ENCODE measurements around the gene GAL3ST2.
"Not testable (repeated sequence)": the region's sequence is repeated elsewhere in the genome, so short reads cannot be mapped to it uniquely, and the experiment has no call there.

The GAL3ST2 gene

DNA sequence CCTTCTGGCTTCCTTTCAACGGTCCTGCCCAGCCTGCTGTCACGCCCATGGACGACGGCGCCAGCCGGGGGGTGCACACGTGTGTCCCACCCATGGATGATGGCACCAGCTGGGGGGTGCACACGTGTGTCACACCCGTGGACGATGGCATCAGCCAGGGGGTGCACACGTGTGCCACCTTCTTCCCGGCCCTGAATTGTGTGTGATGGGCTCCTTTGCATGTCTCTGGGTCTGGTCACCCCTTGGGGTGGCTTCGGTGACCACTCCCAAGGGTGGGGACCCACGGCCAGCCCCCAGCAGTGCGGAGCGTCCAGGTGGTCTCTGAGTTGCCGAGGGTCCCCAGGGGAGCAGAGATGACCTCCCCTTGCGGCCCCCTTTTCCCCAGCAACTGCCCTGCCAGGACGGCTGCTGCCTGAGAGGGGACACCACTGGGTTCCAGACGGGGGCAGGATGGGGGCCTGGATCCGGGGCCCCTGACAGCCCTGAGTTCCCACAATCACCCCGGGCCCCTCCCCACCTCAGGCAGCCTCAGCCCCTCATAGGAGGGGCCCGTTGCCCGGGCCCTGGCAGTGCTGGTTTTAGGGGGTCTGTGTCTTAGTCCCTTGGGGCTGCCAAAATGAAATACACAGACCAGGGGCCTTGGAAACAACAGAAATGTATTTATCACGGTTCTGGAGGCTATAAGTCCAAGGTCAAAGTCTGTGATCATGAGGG, 41.8 kb downstream of the GAL3ST2 start:
- no peak overlapping the region for H3K27ac ChIP-seq (ENCODE audit: low read depth, low read length, severe bottlenecking)
- 92 to 95% methylated on average over 17 to 21 of the region's 25 CpGs for WGBS, 2 experiments (ENCODE audit: insufficient coverage in 2 of 2)
- H3K9me3 ChIP-seq (ENCODE audit: control insufficient read depth, low read length): peaks cover 6% of the 10 kb centered on the region
- no peaks in the 10 kb centered on the region for H3K36me3 ChIP-seq (ENCODE audit: control insufficient read depth, insufficient read depth, low read length)
- no peak overlapping the region for H3K4me3 ChIP-seq (ENCODE audit: extremely low read depth, insufficient read depth, low read length, poor library complexity, severe bottlenecking)
- H3K4me1 ChIP-seq (ENCODE audit: control insufficient read depth, insufficient read depth, low read length, poor library complexity, severe bottlenecking): no peaks in the 10 kb centered on the region

GRCh38 chr2:241818943-241819270, 42.3 kb downstream of the GAL3ST2 start:
- H3K9me3 ChIP-seq (ENCODE audit: control insufficient read depth, low read length): peaks cover 6% of the 10 kb centered on the region
- H3K4me3 ChIP-seq (ENCODE audit: extremely low read depth, insufficient read depth, low read length, poor library complexity, severe bottlenecking): no peak overlapping the region
- 92% methylated on average over 10 of the region's 10 CpGs for WGBS, 2 experiments (ENCODE audit: insufficient coverage in 2 of 2)
- H3K36me3 ChIP-seq (ENCODE audit: control insufficient read depth, insufficient read depth, low read length): no peaks in the 10 kb centered on the region
- no peaks in the 10 kb centered on the region for H3K4me1 ChIP-seq (ENCODE audit: control insufficient read depth, insufficient read depth, low read length, poor library complexity, severe bottlenecking)
- no peak overlapping the region for H3K27ac ChIP-seq (ENCODE audit: low read depth, low read length, severe bottlenecking)

DNA sequence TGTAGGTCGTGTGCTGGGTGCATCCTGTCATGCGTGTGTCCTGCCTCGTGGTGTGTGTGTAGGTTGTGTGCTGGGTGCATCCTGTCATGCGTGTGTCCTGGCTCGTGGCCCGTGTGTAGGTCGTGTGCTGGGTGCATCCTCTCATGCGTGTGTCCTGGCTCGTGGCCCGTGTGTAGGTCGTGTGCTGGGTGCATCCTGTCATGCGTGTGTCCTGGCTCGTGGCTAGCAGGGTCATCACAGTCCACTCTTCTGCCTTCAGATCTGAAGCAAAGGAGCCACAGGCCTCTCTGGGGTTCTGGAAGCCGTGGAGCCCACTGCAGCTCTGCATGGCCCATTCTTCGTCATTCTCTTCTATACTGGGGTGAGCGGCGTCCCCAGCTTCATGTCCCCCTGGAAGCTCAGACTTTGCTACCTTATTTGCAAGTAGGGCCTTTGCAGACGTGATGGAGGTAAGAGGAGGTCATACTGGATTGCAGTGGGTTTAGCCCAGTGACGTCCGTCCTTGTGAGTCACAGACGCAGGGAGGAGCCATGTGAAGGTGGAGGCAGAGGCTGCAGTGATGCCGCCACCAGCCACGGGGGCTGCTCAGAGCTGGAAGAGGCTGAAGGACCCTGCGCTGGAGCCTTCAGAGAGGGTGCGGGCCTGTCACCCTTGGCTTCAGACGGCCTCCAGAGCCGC, 43.5 kb downstream of the GAL3ST2 start:
- not testable (repeated sequence) for H3K27ac ChIP-seq (ENCODE audit: low read depth, low read length, severe bottlenecking); H3K36me3 ChIP-seq (ENCODE audit: control insufficient read depth, insufficient read depth, low read length); H3K4me3 ChIP-seq (ENCODE audit: extremely low read depth, insufficient read depth, low read length, poor library complexity, severe bottlenecking); H3K9me3 ChIP-seq (ENCODE audit: control insufficient read depth, low read length); H3K4me1 ChIP-seq (ENCODE audit: control insufficient read depth, insufficient read depth, low read length, poor library complexity, severe bottlenecking)
- WGBS, 2 experiments (ENCODE audit: insufficient coverage in 2 of 2): 89 to 93% methylated on average over 18 to 21 of the region's 27 CpGs

GRCh38 chr2:241820625-241821384, 44.2 kb downstream of the GAL3ST2 start:
- Histone ChIP-seq H3K36me3 (ENCODE audit: control insufficient read depth, insufficient read depth, low read length) (no peaks in the 10 kb centered on the region), H3K4me3 (ENCODE audit: extremely low read depth, insufficient read depth, low read length, poor library complexity, severe bottlenecking) (no peak overlapping the region), H3K9me3 (ENCODE audit: control insufficient read depth, low read length) (peaks cover 6% of the 10 kb centered on the region), H3K4me1 (ENCODE audit: control insufficient read depth, insufficient read depth, low read length, poor library complexity, severe bottlenecking) (no peaks in the 10 kb centered on the region), H3K27ac (ENCODE audit: low read depth, low read length, severe bottlenecking) (no peak overlapping the region)
- 89 to 92% methylated on average over 23 to 25 of the region's 31 CpGs for WGBS, 2 experiments (ENCODE audit: insufficient coverage in 2 of 2)

DNA sequence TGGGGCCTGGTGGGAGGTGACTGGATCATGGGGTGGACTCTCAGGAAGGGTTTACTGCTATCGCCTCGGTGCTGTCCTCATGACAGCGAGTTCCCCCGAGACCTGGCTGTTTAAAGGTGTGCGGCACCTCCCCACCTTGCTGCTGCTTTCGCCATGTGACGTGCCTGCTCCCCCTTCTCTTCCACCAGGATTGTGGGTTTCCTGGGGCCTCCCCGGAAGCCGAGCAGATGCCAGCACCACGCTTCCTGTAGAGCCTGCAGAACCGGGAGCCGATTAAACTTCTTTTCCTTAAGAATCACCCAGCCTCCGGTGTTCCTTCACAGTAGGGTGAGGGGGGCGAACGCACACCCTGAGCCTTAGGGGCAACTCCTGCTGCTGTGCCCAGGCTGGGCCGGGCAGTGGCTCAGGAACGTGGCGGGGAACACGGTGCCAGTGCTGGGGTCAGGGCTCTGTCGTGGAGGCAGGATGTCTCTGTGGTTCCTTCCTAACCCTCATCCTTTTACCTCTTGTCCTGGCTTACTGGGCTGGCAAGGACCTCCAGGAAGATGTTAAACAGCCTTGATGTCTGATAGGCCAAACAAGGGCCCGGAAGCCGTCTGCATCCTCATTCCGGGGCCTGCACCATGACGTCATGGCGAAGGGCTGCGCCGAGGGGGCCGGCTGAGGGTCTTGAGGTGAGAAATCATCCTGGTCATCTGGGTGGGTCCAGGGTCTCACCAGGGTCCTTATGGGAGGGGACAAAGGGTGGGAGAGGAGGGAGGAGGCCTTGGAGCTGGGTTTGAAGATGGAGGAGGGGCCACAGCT, 45.0 kb downstream of the GAL3ST2 start:
- Histone ChIP-seq H3K36me3 (ENCODE audit: control insufficient read depth, insufficient read depth, low read length) (no peaks in the 10 kb centered on the region), H3K9me3 (ENCODE audit: control insufficient read depth, low read length) (peaks cover 9% of the 10 kb centered on the region), H3K4me3 (ENCODE audit: extremely low read depth, insufficient read depth, low read length, poor library complexity, severe bottlenecking) (no peak overlapping the region), H3K27ac (ENCODE audit: low read depth, low read length, severe bottlenecking) (no peak overlapping the region), H3K4me1 (ENCODE audit: control insufficient read depth, insufficient read depth, low read length, poor library complexity, severe bottlenecking) (no peaks in the 10 kb centered on the region)
- 90 to 92% methylated on average over 20 to 27 of the region's 28 CpGs for WGBS, 2 experiments (ENCODE audit: insufficient coverage in 2 of 2)

DNA sequence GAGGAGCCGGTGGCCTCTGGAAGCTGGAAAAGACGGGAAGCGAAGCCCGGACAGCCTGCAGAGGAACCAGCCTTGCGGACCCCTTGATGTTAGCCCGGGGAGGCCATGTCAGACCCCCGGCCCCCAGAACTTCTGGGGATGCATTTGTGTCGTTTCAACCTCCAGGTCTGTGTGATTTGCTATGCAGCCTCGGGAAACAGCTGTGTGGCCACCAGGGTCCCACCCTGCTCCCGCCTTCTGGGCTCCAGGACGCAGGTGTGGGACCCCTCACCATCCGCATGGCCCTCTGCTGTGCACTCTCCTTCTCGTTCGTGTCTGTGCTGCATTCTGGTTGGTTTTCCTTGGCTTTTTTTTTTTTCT, 45.6 kb downstream of the GAL3ST2 start:
- no peak overlapping the region for H3K27ac ChIP-seq (ENCODE audit: low read depth, low read length, severe bottlenecking)
- peaks cover 15% of the 10 kb centered on the region for H3K9me3 ChIP-seq (ENCODE audit: control insufficient read depth, low read length)
- WGBS, 2 experiments (ENCODE audit: insufficient coverage in 2 of 2): 90 to 92% methylated on average over 14 of the region's 14 CpGs
- H3K36me3 ChIP-seq (ENCODE audit: control insufficient read depth, insufficient read depth, low read length): no peaks in the 10 kb centered on the region
- H3K4me1 ChIP-seq (ENCODE audit: control insufficient read depth, insufficient read depth, low read length, poor library complexity, severe bottlenecking): no peaks in the 10 kb centered on the region
- no peak overlapping the region for H3K4me3 ChIP-seq (ENCODE audit: extremely low read depth, insufficient read depth, low read length, poor library complexity, severe bottlenecking)

- not testable (repeated sequence) for H3K27ac ChIP-seq (ENCODE audit: low read depth, low read length, severe bottlenecking)
- WGBS, 2 experiments (ENCODE audit: insufficient coverage in 2 of 2): 91% methylated on average over 41 to 45 of the region's 45 CpGs
These were observed 47.2 kb downstream of the GAL3ST2 start for GRCh38 chr2:241823531-241824437.

DNA sequence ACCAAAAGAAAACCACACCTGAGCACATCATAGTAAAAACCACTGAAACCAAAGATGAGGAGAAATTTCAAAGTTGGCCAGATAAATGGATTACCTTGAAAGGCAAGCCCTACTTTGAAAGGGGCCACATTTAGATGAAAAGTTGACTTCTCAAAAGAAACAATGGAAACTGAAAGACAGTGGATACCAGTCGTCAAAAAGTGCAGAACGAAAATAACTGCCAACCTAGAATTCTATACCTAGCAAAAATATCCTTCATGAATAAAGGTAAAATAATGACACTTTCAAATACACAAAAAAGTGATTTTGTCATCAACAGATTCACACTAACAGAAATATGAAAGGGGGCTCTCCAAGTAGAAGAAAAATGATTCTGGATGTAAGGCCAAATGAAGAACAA, 50.8 kb downstream of the GAL3ST2 start:
- no CpG with 5 or more reads among the region's 2 CpGs for WGBS, 2 experiments (ENCODE audit: insufficient coverage in 2 of 2)
- Histone ChIP-seq H3K27ac (ENCODE audit: low read depth, low read length, severe bottlenecking) (no peak overlapping the region), H3K4me3 (ENCODE audit: extremely low read depth, insufficient read depth, low read length, poor library complexity, severe bottlenecking) (no peak overlapping the region), H3K9me3 (ENCODE audit: control insufficient read depth, low read length) (peaks cover 17% of the 10 kb centered on the region), H3K4me1 (ENCODE audit: control insufficient read depth, insufficient read depth, low read length, poor library complexity, severe bottlenecking) (no peaks in the 10 kb centered on the region), H3K36me3 (ENCODE audit: control insufficient read depth, insufficient read depth, low read length) (no peaks in the 10 kb centered on the region)

More at GRCh38 chr2:241823531-241824437, 47.2 kb downstream of the GAL3ST2 start:
- peaks cover 19% of the 10 kb centered on the region for H3K9me3 ChIP-seq (ENCODE audit: control insufficient read depth, low read length)
- H3K4me3 ChIP-seq (ENCODE audit: extremely low read depth, insufficient read depth, low read length, poor library complexity, severe bottlenecking); H3K36me3 ChIP-seq (ENCODE audit: control insufficient read depth, insufficient read depth, low read length); H3K4me1 ChIP-seq (ENCODE audit: control insufficient read depth, insufficient read depth, low read length, poor library complexity, severe bottlenecking): not testable (repeated sequence)

GRCh38 chr2:241833101-241833663, 56.6 kb downstream of the GAL3ST2 start:
- Histone ChIP-seq H3K27ac (ENCODE audit: low read depth, low read length, severe bottlenecking) (no peak overlapping the region), H3K9me3 (ENCODE audit: control insufficient read depth, low read length) (no peaks in the 10 kb centered on the region), H3K36me3 (ENCODE audit: control insufficient read depth, insufficient read depth, low read length) (no peaks in the 10 kb centered on the region), H3K4me1 (ENCODE audit: control insufficient read depth, insufficient read depth, low read length, poor library complexity, severe bottlenecking) (no peaks in the 10 kb centered on the region), H3K4me3 (ENCODE audit: extremely low read depth, insufficient read depth, low read length, poor library complexity, severe bottlenecking) (no peak overlapping the region)
- 78 to 80% methylated on average over 7 to 9 of the region's 13 CpGs for WGBS, 2 experiments (ENCODE audit: insufficient coverage in 2 of 2)
